SK-N-SH treated with all-trans-retinoic acid at 6 μM for 48 hours (cell line): Measurements from ENCODE around the gene UNC93B1.

ENCODE experiments used
- ATAC-seq: fragments of 200-7000 bp; cut with Tn5 transposase; 3 replicates; pipeline ENCODE4 v1.9.1; 2020; ENCODE audit warnings: mild to moderate bottlenecking, moderate library complexity
- ARNTL ChIP-seq: fragments of 450-650 bp; formaldehyde crosslinking; IDR thresholded peaks from 2 replicates; pipeline ENCODE4 v1.5.0; 2020; ENCODE audit warnings: low read depth, mild to moderate bottlenecking, moderate library complexity, borderline replicate concordance
- CSDC2 ChIP-seq: fragments of 250-450 bp; sonication (Bioruptor Pico); IDR thresholded peaks from 2 replicates; pipeline ENCODE4 v1.5.0; 2020; ENCODE audit warnings: mild to moderate bottlenecking, moderate library complexity
- CSRNP3 ChIP-seq: fragments of 250-450 bp; sonication (Bioruptor Pico); IDR thresholded peaks from 2 replicates; pipeline ENCODE4 v1.5.1; 2021; ENCODE audit warnings: mild to moderate bottlenecking, moderate library complexity
- GLIS3 ChIP-seq: fragments of 250-450 bp; sonication (Bioruptor Pico); IDR thresholded peaks from 2 replicates; pipeline ENCODE4 v1.5.0; 2020; ENCODE audit warnings: mild to moderate bottlenecking, moderate library complexity
- ISL1 ChIP-seq: fragments of 250-450 bp; sonication (Bioruptor Pico); IDR thresholded peaks from 2 replicates; pipeline ENCODE4 v2.1.2; 2022; ENCODE audit warnings: mild to moderate bottlenecking, moderate library complexity
- OSR1 ChIP-seq: fragments of 250-450 bp; sonication (Bioruptor Pico); IDR thresholded peaks from 2 replicates; pipeline ENCODE4 v1.8.0; 2022; ENCODE audit warnings: moderate library complexity, mild to moderate bottlenecking, inconsistent platforms
- PATZ1 ChIP-seq: fragments of 250-450 bp; sonication (Bioruptor Pico); IDR thresholded peaks from 2 replicates; pipeline ENCODE4 v1.8.0; 2020; ENCODE audit warnings: mild to moderate bottlenecking, moderate library complexity, borderline replicate concordance
- RARB ChIP-seq: fragments of 250-450 bp; sonication (Bioruptor Pico); IDR thresholded peaks from 2 replicates; pipeline ENCODE4 v1.8.0; 2021; ENCODE audit warnings: mild to moderate bottlenecking, moderate library complexity
- SNAI2 ChIP-seq: fragments of 250-450 bp; sonication (Bioruptor Pico); IDR thresholded peaks from 2 replicates; pipeline ENCODE4 v1.5.0; 2020; ENCODE audit warnings: mild to moderate bottlenecking, moderate library complexity
- TCF4 ChIP-seq: fragments of 250-450 bp; sonication (Bioruptor Pico); IDR thresholded peaks from 2 replicates; pipeline ENCODE4 v1.8.0; 2021; ENCODE audit warnings: mild to moderate bottlenecking, moderate library complexity, borderline replicate concordance
- TOX ChIP-seq: fragments of 250-450 bp; sonication (Bioruptor Pico); IDR thresholded peaks from 2 replicates; pipeline ENCODE4 v1.8.0; 2021; ENCODE audit warnings: mild to moderate bottlenecking, moderate library complexity, borderline replicate concordance
- TSHZ2 ChIP-seq: fragments of 250-450 bp; sonication (Bioruptor Pico); IDR thresholded peaks from 2 replicates; pipeline ENCODE4 v1.5.0; 2020; ENCODE audit warnings: mild to moderate bottlenecking, moderate library complexity
- ZC3H10 ChIP-seq: fragments of 250-450 bp; sonication (Bioruptor Pico); IDR thresholded peaks from 2 replicates; pipeline ENCODE4 v1.5.1; 2021; ENCODE audit warnings: mild to moderate bottlenecking, moderate library complexity
- ZFP3 ChIP-seq: fragments of 250-450 bp; sonication (Bioruptor Pico); IDR thresholded peaks from 2 replicates; pipeline ENCODE4 v1.5.0; 2020; ENCODE audit warnings: mild to moderate bottlenecking, moderate library complexity
- ZFP30 ChIP-seq: fragments of 450-650 bp; formaldehyde crosslinking; IDR thresholded peaks from 2 replicates; pipeline ENCODE4 v1.5.0; 2022; ENCODE audit warnings: mild to moderate bottlenecking, moderate library complexity
- ZNF565 ChIP-seq: fragments of 450-650 bp; formaldehyde crosslinking; conservative IDR thresholded peaks from 2 replicates; pipeline ENCODE4 v1.5.0; 2020; ENCODE audit warnings: low read depth, mild to moderate bottlenecking, moderate library complexity
- ZNF70 ChIP-seq: fragments of 450-650 bp; formaldehyde crosslinking; IDR thresholded peaks from 2 replicates; pipeline ENCODE4 v1.5.0; 2020; ENCODE audit warnings: mild to moderate bottlenecking, moderate library complexity
- TF ChIP-seq, protein P1 (sequence below): fragments of 250-450 bp; sonication (Bioruptor Pico); IDR thresholded peaks from 2 replicates; pipeline ENCODE4 v1.5.1; 2020; ENCODE audit warnings: low read depth, mild to moderate bottlenecking, moderate library complexity

Gene UNC93B1

GRCh38 chr11:68012044-68012842 is 8.3 kb upstream of the UNC93B1 start:
- TF ChIP-seq, protein P1, sequence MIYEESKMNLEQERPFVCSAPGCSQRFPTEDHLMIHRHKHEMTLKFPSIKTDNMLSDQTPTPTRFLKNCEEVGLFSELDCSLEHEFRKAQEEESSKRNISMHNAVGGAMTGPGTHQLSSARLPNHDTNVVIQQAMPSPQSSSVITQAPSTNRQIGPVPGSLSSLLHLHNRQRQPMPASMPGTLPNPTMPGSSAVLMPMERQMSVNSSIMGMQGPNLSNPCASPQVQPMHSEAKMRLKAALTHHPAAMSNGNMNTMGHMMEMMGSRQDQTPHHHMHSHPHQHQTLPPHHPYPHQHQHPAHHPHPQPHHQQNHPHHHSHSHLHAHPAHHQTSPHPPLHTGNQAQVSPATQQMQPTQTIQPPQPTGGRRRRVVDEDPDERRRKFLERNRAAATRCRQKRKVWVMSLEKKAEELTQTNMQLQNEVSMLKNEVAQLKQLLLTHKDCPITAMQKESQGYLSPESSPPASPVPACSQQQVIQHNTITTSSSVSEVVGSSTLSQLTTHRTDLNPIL (CRISPR knock-in tag): no peak
- TF ChIP-seq ARNTL (CRISPR knock-in tag) (no peak), ZNF565 (CRISPR knock-in tag) (no peak), TSHZ2 (CRISPR knock-in tag) (no peak), CSRNP3 (CRISPR knock-in tag) (no peak), ZNF70 (CRISPR knock-in tag) (no peak), ZFP30 (no peak)
- no peak for ATAC-seq

- TF ChIP-seq PATZ1: no peak
- peak; percentile 16; the same call in 1 of the 2 replicates for TF ChIP-seq SNAI2
- TF ChIP-seq ZFP3: peak; percentile 88
- peak; percentile 85 for TF ChIP-seq ZC3H10
- TF ChIP-seq OSR1 (CRISPR knock-in tag): peak; percentile 91
- TF ChIP-seq TCF4: no peak
- peak; percentile 78 for TF ChIP-seq RARB (CRISPR knock-in tag)
- TF ChIP-seq ISL1 (CRISPR knock-in tag): peak; percentile 62
- peak; percentile 99 for TF ChIP-seq CSDC2 (CRISPR knock-in tag)
- peak; percentile 74 for TF ChIP-seq TOX
- TF ChIP-seq, protein P1 (CRISPR knock-in tag): no peak
- TF ChIP-seq, all 23 proteins: peak for 8
- ATAC-seq: no peak
These were observed 7.4 kb upstream of the UNC93B1 start for GRCh38 chr11:68011051-68011943.

DNA sequence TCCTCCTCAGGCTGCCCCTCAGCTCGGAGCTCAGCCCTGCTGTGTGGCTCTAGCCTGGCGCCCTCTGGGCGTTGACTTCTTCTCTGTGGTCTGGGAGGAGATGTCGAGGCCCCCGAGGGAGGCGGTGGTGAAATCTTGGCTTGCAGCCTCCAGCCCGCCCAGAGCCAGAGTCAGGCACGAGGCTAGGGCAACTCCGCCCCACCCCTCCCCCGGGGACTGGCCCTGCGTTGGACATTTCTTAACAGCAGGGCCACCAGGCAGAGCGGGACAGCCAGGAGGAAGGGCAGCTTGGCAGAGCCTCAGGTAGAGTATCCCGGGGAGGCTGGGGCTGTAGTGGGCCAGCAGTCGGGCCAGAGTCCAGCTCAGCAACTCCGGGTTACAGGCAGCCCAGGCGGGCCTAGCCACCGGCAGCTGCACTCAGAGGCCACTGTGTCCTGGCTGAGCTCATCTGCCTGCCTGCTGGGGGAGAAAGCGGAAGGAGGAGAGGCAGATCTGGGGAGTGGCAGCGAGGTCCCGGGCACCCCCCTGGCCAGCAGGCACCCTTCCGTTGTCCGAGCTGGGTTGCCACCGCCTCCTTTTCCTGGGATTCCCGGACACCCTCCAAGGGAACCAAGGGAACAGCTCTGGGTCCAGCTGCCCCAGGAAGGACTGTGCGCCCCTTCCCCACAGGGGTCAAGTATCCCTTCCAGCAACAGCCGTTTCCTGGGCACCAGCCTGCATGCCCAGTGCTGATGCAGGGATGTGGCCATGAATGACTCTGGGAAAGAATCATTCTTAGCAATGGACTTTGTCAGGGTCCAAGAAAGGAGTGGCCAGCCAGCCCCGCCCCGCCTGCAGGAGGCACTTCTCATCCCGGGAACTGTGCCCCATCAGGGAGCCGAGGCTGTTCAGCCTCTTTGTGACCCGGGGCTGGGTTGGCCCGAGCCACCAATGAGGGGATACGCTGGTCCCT is 6.5 kb upstream of the UNC93B1 start, which contains the start of gene ALDH3B1:
ALDH3B1 (plus strand) TSS at position 238 of the 952 bp plus-strand sequence. CDS start 4,971 bp downstream, outside the sequence.
- TF ChIP-seq CSDC2 (CRISPR knock-in tag) (peak; percentile 67; the same call in 1 of the 2 replicates), GLIS3 (no peak)
- peak; percentile 56 for ATAC-seq
